MM.1S (cell line): ENCODE results near the gene SSBP3.

Experiments
- CTCF ChIP-seq: fragments of 300-600 bp; sonication (generic); IDR thresholded peaks from 2 replicates; pipeline ENCODE4 v1.5.1; 2016; ENCODE audit warnings: antibody characterized with exemption, low read length, mixed read lengths
- EZH2 ChIP-seq: fragments of 300-600 bp; sonication (generic); optimal IDR thresholded peaks from 2 replicates; pipeline ENCODE3; 2017; ENCODE audit warnings: low read depth, mild to moderate bottlenecking, antibody characterized with exemption, low read length, mixed read lengths
- EZH2phosphoT487 ChIP-seq: fragments of 300-600 bp; sonication (generic); IDR thresholded peaks from 2 replicates; pipeline ENCODE4 v1.6.1; 2018; ENCODE audit warnings: antibody characterized with exemption, low read length

- TF ChIP-seq CTCF: no peak
- no peak for TF ChIP-seq EZH2
- TF ChIP-seq EZH2phosphoT487: no peak
Measured at GRCh38 chr1:54347261-54347954, 58.8 kb downstream of the SSBP3 start.
